HepG2 (cell line): ENCODE data around the gene GOLGA7B. TPM values are rescaled to one million over a fixed set of nuclear protein-coding genes. Genes with fewer than 3 reads are reported as not detected.

Source experiments
- ATAC-seq: fragments of 200-7000 bp; cut with Tn5 transposase; 3 replicates; pipeline ENCODE4 v1.9.1; 2020; ENCODE audit warnings: mild to moderate bottlenecking, moderate library complexity
- BruUV-seq: library from RNA; stranded (reverse); fragments of 400-500 nt; replicated peaks from 2 replicates; lab custom pipeline; 2021; lab: Mats Ljungman, UMichigan
- CTCF ChIA-PET: fragments of 300-600 bp; formaldehyde crosslinking; extraction: SDS; loops from one replicate; lab custom pipeline; 2021; ENCODE audit warnings: low total read pairs, inconsistent platforms, low intra/inter-chr PET ratio; lab: Yijun Ruan, JAX
- POLR2A ChIA-PET: fragments of 350-600 bp; sonication (Branson Sonifier 250); formaldehyde crosslinking; loops from one replicate; lab custom pipeline; 2020; ENCODE audit warnings: antibody characterized with exemption, inconsistent platforms; lab: Yijun Ruan, JAX
- DNase-seq: peaks from one replicate; pipeline ENCODE4 v3.0.0-alpha.2; 2015; ENCODE audit warnings: low spot score
- FAIRE-seq: peaks from 3 replicates; lab custom pipeline; 2011; peaks lifted over from hg19 to GRCh38; lab: Jason Lieb, UNC
- H2AFZ ChIP-seq: one replicate; pipeline ENCODE4 v1.6.1; 2011; ENCODE audit warnings: low read length, inconsistent platforms
- H3K27ac ChIP-seq: fragments of 300-600 bp; 3 replicates; pipeline ENCODE4 v1.8.0; 2011; ENCODE audit warnings: mixed run types, mild to moderate bottlenecking, mixed read lengths, low read length, inconsistent platforms; ENCODE audit not compliant: insufficient read depth; ENCODE audit errors: extremely low read length
- H3K27me3 ChIP-seq, 2 experiments: fragments of 200-600 bp in 1 of 2; 2 replicates in 1 of 2; 3 replicates in 1 of 2; pipeline versions ENCODE4 v1.6.0 to v1.8.0; 2011; ENCODE audit warnings: low read length in 2 of 2, mild to moderate bottlenecking in 2 of 2, moderate library complexity in 2 of 2, inconsistent platforms in 1 of 2; ENCODE audit not compliant: insufficient read depth in 2 of 2, control insufficient read depth in 1 of 2
- H3K36me3 ChIP-seq, 2 experiments: fragments of 200-600 bp in 1 of 2; replicated peaks in 1 of 2; 2 replicates in 1 of 2; 3 replicates in 1 of 2; pipeline versions ENCODE4 v1.5.1 to v1.8.0; 2011; ENCODE audit warnings: low read length in 2 of 2, inconsistent platforms in 1 of 2; ENCODE audit not compliant: insufficient read depth in 2 of 2, control insufficient read depth in 1 of 2
- H3K4me1 ChIP-seq: 2 replicates; pipeline ENCODE4 v1.5.1; 2012; ENCODE audit warnings: low read length, inconsistent platforms; ENCODE audit not compliant: insufficient read depth
- H3K4me2 ChIP-seq: 2 replicates; pipeline ENCODE4 v1.6.0; 2011; ENCODE audit warnings: low read depth, low read length, inconsistent platforms
- H3K4me3 ChIP-seq, 3 experiments: fragments of 200-600 bp in 1 of 3; sonication (generic), shearing (Covaris generic) in 1 of 3; replicated peaks in 1 of 3; 2 replicates each; pipeline ENCODE4 v1.5.1; 2011 to 2016; ENCODE audit warnings: low read length in 3 of 3, inconsistent platforms in 2 of 3, low read depth in 2 of 3, mild to moderate bottlenecking in 2 of 3, control low read depth in 1 of 3, mixed read lengths in 1 of 3; ENCODE audit not compliant: insufficient read depth in 1 of 3
- H3K79me2 ChIP-seq: one replicate; pipeline ENCODE4 v1.6.1; 2011; ENCODE audit warnings: low read length, inconsistent platforms; ENCODE audit not compliant: insufficient read depth
- H3K9ac ChIP-seq: 2 replicates; pipeline ENCODE4 v1.6.0; 2011; ENCODE audit warnings: mild to moderate bottlenecking, low read depth, low read length, inconsistent platforms; ENCODE audit not compliant: insufficient read depth
- H3K9me3 ChIP-seq: 2 replicates; pipeline ENCODE4 v1.5.1; 2012; ENCODE audit warnings: mild to moderate bottlenecking, low read length
- H4K20me1 ChIP-seq: 2 replicates; pipeline ENCODE4 v1.6.0; 2011; ENCODE audit warnings: inconsistent platforms, mild to moderate bottlenecking, low read length, moderate library complexity; ENCODE audit not compliant: insufficient read depth
- BRD4 ChIP-seq: sonication (generic); formaldehyde crosslinking; IDR thresholded peaks from 2 replicates; pipeline ENCODE4 v1.4.0; 2020; ENCODE audit warnings: missing genetic modification reagents
- KLF6 ChIP-seq: IDR thresholded peaks from 2 replicates; pipeline ENCODE4 v1.8.0; 2016; ENCODE audit warnings: missing biosample characterization, missing genetic modification reagents
- MAZ ChIP-seq, 2 experiments: sonication (generic) in 1 of 2; formaldehyde crosslinking in 1 of 2; IDR thresholded peaks; 2 replicates each; pipeline versions ENCODE4 v1.5.0 to v1.6.1; 2012 to 2020; ENCODE audit warnings: low read depth in 2 of 2, mild to moderate bottlenecking in 2 of 2, borderline replicate concordance in 1 of 2, improper control_type of control experiment in 1 of 2, low read length in 1 of 2, missing genetic modification reagents in 1 of 2, moderate library complexity in 1 of 2
- TFDP2 ChIP-seq: sonication (generic); formaldehyde crosslinking; IDR thresholded peaks from 2 replicates; pipeline ENCODE4 v1.4.0; 2020; ENCODE audit warnings: missing genetic modification reagents
- ZFP90 ChIP-seq: sonication (generic); formaldehyde crosslinking; IDR thresholded peaks from 2 replicates; pipeline ENCODE4 v1.8.0; 2022; ENCODE audit warnings: missing genetic modification reagents, mild to moderate bottlenecking, inconsistent platforms, borderline replicate concordance
- ZNF460 ChIP-seq: sonication (generic); formaldehyde crosslinking; IDR thresholded peaks from 2 replicates; pipeline ENCODE4 v1.5.1; 2020; ENCODE audit warnings: missing genetic modification reagents, mild to moderate bottlenecking, borderline replicate concordance
- ZNF780A ChIP-seq: sonication (generic); formaldehyde crosslinking; IDR thresholded peaks from 2 replicates; pipeline ENCODE4 v1.8.0; 2022; ENCODE audit warnings: mild to moderate bottlenecking, missing genetic modification reagents, moderate library complexity
- ZSCAN31 ChIP-seq: sonication (generic); formaldehyde crosslinking; IDR thresholded peaks from 2 replicates; pipeline ENCODE4 v1.5.0; 2020; ENCODE audit warnings: low read depth, mild to moderate bottlenecking, missing genetic modification reagents
- in situ Hi-C: cut with HindIII; loops from 2 replicates; pipeline ENCODE4 v1.10.0; 2017; ENCODE audit warnings: low pct_unique_long_range_greater_than_20kb; ENCODE audit not compliant: extremely low pct_ligation_motif_present
- intact Hi-C: fragments of 100-400 bp; cut with micrococcal nuclease; formaldehyde crosslinking; loops from one replicate; pipeline ENCODE4 v1.10.0; 2022; ENCODE audit not compliant: unreplicated experiment
- polyA plus RNA-seq, 8 experiments: library from polyadenylated mRNA; depleted of rRNA in 3 of 8; stranded (reverse) in 7 of 8; unstranded in 1 of 8; fragments of >200 nt; fragmentation: Illumina TruSeq in 4 of 8; extraction: Trizol in 4 of 8; gene quantifications; 2 replicates each; pipeline versions ENCODE4 v1.2.1 to v1.2.3, GENCODE V29; 2011 to 2016; ENCODE audit warnings: low read depth in 4 of 8, missing spikeins in 1 of 8, mixed read lengths in 1 of 8; ENCODE audit not compliant: insufficient read depth in 1 of 8
- total RNA-seq, 5 experiments: library from RNA; depleted of rRNA; stranded (reverse); fragments of >200 nt; fragmentation: Illumina TruSeq; extraction: Trizol; gene quantifications; 2 replicates each; pipeline ENCODE4 v1.2.3, GENCODE V29; 2016; ENCODE audit warnings: low read depth in 1 of 5
- TF ChIP-seq, protein P1 (sequence below): sonication (generic); formaldehyde crosslinking; IDR thresholded peaks from 2 replicates; pipeline ENCODE4 v1.5.0; 2020; ENCODE audit warnings: mild to moderate bottlenecking, missing genetic modification reagents, moderate library complexity

GOLGA7B gene
- total and polyA plus RNA-seq, 2 of the 13 experiments (the other 11 are each of a cell fraction or from before 2014, with no cell fraction given), result not detected

GRCh38 chr10:97816609-97817008, 33.0 kb upstream of the GOLGA7B start (continued):
- TF ChIP-seq KLF6 (no peak), BRD4 (CRISPR knock-in tag) (no peak), ZNF460 (CRISPR knock-in tag) (no peak), ZFP90 (CRISPR knock-in tag) (no peak), TFDP2 (CRISPR knock-in tag) (no peak), ZNF780A (CRISPR knock-in tag) (no peak), MAZ (IDR thresholded peaks at IDR 0.05; ENCODE audit: borderline replicate concordance, low read depth, low read length) (no peak), MAZ (CRISPR knock-in tag; IDR thresholded peaks at IDR 0.05; ENCODE audit: low read depth) (no peak), ZSCAN31 (CRISPR knock-in tag) (no peak)
- TF ChIP-seq, all 625 proteins: peak for 0

- FAIRE-seq, result no peak
- CTCF ChIA-PET, result no interaction called here
Measured at GRCh38 chr10:97818572-97818971, 31.1 kb upstream of the GOLGA7B start.

More at GRCh38 chr10:97818572-97818971, 31.1 kb upstream of the GOLGA7B start:
- Histone ChIP-seq H3K4me2 (no peak overlapping the region), H4K20me1 (no peaks in the 10 kb centered on the region), H3K27me3 (peaks cover 6 to 39% of the 10 kb centered on the region in 2 experiments; a peak in 4 of 5 replicates), H3K9me3 (no peaks in the 10 kb centered on the region), H3K79me2 (no peaks in the 10 kb centered on the region), H2AFZ (no peak overlapping the region), H3K4me3 (no peak overlapping the region), H3K9ac (no peak overlapping the region), H3K36me3 (no peaks in the 10 kb centered on the region), H3K4me1 (no peaks in the 10 kb centered on the region; the same call in 1 of the 2 replicates), H3K27ac (no peak overlapping the region)
- TF ChIP-seq, protein P1, sequence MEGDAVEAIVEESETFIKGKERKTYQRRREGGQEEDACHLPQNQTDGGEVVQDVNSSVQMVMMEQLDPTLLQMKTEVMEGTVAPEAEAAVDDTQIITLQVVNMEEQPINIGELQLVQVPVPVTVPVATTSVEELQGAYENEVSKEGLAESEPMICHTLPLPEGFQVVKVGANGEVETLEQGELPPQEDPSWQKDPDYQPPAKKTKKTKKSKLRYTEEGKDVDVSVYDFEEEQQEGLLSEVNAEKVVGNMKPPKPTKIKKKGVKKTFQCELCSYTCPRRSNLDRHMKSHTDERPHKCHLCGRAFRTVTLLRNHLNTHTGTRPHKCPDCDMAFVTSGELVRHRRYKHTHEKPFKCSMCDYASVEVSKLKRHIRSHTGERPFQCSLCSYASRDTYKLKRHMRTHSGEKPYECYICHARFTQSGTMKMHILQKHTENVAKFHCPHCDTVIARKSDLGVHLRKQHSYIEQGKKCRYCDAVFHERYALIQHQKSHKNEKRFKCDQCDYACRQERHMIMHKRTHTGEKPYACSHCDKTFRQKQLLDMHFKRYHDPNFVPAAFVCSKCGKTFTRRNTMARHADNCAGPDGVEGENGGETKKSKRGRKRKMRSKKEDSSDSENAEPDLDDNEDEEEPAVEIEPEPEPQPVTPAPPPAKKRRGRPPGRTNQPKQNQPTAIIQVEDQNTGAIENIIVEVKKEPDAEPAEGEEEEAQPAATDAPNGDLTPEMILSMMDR (CRISPR knock-in tag), result no peak
- DNase-seq (no peak), ATAC-seq (no peak)
- POLR2A ChIA-PET, result no interaction called here
- intact Hi-C loops, result no loop called here
- BruUV-seq, result no TSS peak
- in situ Hi-C loops, result no loop called here
